C4-2B (cell line): ENCODE data around the gene REXO2.
A peak's percentile ranks its signal among the peaks of the same experiment; 100 is the strongest.

Experiments used
- H3K27ac ChIP-seq: fragments of 450-650 bp; 2 replicates; pipeline ENCODE4 v1.5.1; 2017
- CTCF ChIP-seq: fragments of 450-650 bp; conservative IDR thresholded peaks from 2 replicates; pipeline ENCODE4 v1.5.1; 2017; ENCODE audit warnings: mild to moderate bottlenecking
- ZFX ChIP-seq: fragments of 450-650 bp; IDR thresholded peaks from 2 replicates; pipeline ENCODE4 v1.6.1; 2017

The REXO2 gene

GRCh38 chr11:114426280-114426679, 13.0 kb upstream of the REXO2 start:
- TF ChIP-seq CTCF: no peak
- no peak for TF ChIP-seq ZFX

DNA sequence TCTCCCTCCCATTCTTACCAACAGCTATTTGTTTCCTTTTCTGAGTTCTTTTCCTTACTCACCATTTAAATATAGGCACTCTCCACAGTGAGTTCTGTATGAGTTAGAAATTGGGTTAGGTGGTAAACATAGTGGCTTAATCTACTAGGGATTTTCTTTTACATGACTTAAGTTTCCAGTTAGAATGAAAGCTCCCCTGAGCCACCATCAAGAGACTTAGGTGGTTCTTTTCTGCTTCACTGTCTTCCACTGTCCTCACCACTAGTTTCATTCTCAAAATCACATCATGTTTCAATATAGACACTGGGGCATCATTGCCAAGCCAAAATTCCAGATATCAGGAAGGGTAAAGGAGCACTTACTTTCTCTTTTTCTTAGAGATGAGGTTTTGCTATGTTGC, 9.0 kb upstream of the REXO2 start:
- TF ChIP-seq ZFX (no peak), CTCF (no peak)
- no peak overlapping the region for H3K27ac ChIP-seq

More at GRCh38 chr11:114426280-114426679, 13.0 kb upstream of the REXO2 start:
- no peak overlapping the region for H3K27ac ChIP-seq

DNA sequence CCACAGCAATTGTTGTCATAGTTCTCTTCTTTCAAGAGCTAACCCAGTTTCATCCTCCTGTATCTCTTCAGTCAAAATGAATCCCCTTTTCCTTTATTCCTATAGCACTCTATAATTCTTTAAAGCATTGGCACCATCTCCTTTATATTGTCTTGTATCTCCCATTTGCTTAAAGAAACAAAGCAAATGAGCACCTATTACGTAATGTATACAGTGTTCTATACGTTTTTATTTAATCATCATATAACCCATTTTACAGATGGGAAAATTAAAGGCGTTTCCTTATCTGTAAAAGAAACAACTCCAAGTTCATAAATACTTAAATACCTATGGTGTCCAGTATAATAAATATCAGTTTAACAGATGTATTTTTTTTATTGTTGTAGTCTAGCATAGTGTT, 6.4 kb upstream of the REXO2 start:
- H3K27ac ChIP-seq: peak overlapping the region; percentile 49; the same call in 1 of the 2 replicates
- TF ChIP-seq ZFX: no peak
- TF ChIP-seq CTCF: no peak

- TF ChIP-seq ZFX: no peak
- TF ChIP-seq CTCF: peak; percentile 21; the same call in 1 of the 2 replicates
- peak overlapping the region; percentile 88; the same call in 1 of the 2 replicates for H3K27ac ChIP-seq
Observed at GRCh38 chr11:114433376-114433775, 5.9 kb upstream of the REXO2 start.

- no peak for TF ChIP-seq ZFX
- TF ChIP-seq CTCF: no peak
Observed at GRCh38 chr11:114438303-114438702, 964 bp upstream of the REXO2 start.

GRCh38 chr11:114440121-114440860, 1.0 kb downstream of the REXO2 start:
- no peak for TF ChIP-seq CTCF
- TF ChIP-seq ZFX: no peak
- peak overlapping the region; percentile 94 for H3K27ac ChIP-seq

More at GRCh38 chr11:114438303-114438702, 964 bp upstream of the REXO2 start:
- H3K27ac ChIP-seq: peak overlapping the region; percentile 16; the same call in 1 of the 2 replicates

- H3K27ac ChIP-seq: no peak overlapping the region
- no peak for TF ChIP-seq CTCF
- no peak for TF ChIP-seq ZFX
Observed at GRCh38 chr11:114440971-114441763, 1.9 kb downstream of the REXO2 start.
